GM12891 (cell line): ENCODE results near the gene ADARB1.

Experiments
- PAX5 ChIP-seq: IDR thresholded peaks from 2 replicates; pipeline ENCODE4 v1.6.1; 2011; ENCODE audit warnings: low read length, moderate library complexity, mild to moderate bottlenecking; ENCODE audit not compliant: insufficient read depth, severe bottlenecking
- POLR2A ChIP-seq: IDR thresholded peaks from 2 replicates; pipeline ENCODE4 v1.6.1; 2011; ENCODE audit warnings: low read depth, low read length, control low read depth
- POLR2AphosphoS5 ChIP-seq: IDR thresholded peaks from 2 replicates; pipeline ENCODE4 v1.6.1; 2011; ENCODE audit warnings: low read depth, low read length, control low read depth
- POU2F2 ChIP-seq: IDR thresholded peaks from 2 replicates; pipeline ENCODE4 v1.6.1; 2011; ENCODE audit warnings: low read depth, mild to moderate bottlenecking, control low read depth, low read length, moderate library complexity
- TAF1 ChIP-seq: IDR thresholded peaks from 2 replicates; pipeline ENCODE4 v1.6.1; 2011; ENCODE audit warnings: low read depth, low read length, control low read depth

DNA sequence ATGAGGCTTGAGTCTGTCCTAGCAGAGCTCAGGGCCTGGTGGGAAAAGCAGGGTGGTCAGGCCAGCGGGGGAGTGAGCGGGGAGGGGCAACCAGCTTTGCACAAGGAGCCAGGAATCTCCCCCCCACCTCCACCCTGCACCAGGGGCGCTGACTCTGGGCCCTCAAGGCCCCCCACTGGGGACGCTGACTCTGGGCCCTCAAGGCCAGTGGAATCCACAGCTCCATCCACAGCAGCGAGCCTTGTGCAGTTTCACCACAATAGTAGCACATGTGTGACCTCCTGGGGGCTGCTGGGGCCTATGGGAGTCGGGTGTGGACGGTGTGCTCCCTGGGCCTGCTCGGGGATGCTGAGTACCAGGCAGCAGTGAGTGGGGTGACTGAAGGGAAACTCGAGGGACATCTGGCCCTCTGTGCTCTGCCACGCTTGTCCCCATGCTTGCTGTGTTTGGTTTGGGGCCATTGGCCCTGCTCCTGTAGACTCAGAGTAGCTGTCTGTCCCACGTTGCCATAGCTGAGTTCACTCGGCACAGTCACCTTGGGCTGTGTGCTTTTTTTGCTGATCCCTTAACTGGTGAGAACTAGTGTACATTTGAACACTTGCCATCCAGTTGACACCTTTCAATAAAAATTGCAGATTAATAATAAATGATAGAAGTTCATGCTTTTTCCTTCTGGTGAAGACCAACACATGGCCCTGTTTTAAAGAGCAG lies 89.2 kb downstream of the ADARB1 start:
- TF ChIP-seq POLR2AphosphoS5 (no peak), TAF1 (no peak), POLR2A (no peak), POU2F2 (no peak), PAX5 (no peak)
